ENCODE results near the gene UBA6. TPM values are rescaled to one million over a fixed set of nuclear protein-coding genes. Genes with fewer than 3 reads are reported as not detected.

UBA6 gene
- total and polyA plus RNA-seq, 2 experiments from 2014 or later: 19.8 to 75.2 TPM

GRCh38 chr4:67580577-67580976, 120.4 kb downstream of the UBA6 start:
- no peaks in the 10 kb centered on the region for H3K4me1 ChIP-seq (ENCODE audit: low read depth)
- H3K27ac ChIP-seq: no peak overlapping the region
- no peaks in the 10 kb centered on the region for H3K36me3 ChIP-seq
- TF ChIP-seq CTCF (IDR thresholded peaks at IDR 0.05; ENCODE audit: low read depth, low read length): no peak
- H3K27me3 ChIP-seq: no peaks in the 10 kb centered on the region
- H3K4me3 ChIP-seq: no peak overlapping the region
- no peak for DNase-seq (ENCODE audit: low read depth in 1 of 2, low spot score in 1 of 2)
- H3K9me3 ChIP-seq (ENCODE audit: low read depth): no peaks in the 10 kb centered on the region

GRCh38 chr4:67576538-67576937, 124.4 kb downstream of the UBA6 start:
- H3K27me3 ChIP-seq: no peaks in the 10 kb centered on the region
- no peak for TF ChIP-seq CTCF (IDR thresholded peaks at IDR 0.05; ENCODE audit: low read depth, low read length)
- no peaks in the 10 kb centered on the region for H3K36me3 ChIP-seq
- no peak for DNase-seq (ENCODE audit: low read depth in 1 of 2, low spot score in 1 of 2)
- H3K9me3 ChIP-seq (ENCODE audit: low read depth): no peaks in the 10 kb centered on the region
- no peak overlapping the region for H3K4me3 ChIP-seq
- no peaks in the 10 kb centered on the region for H3K4me1 ChIP-seq (ENCODE audit: low read depth)
- no peak overlapping the region for H3K27ac ChIP-seq

GRCh38 chr4:67576059-67576466, 124.9 kb downstream of the UBA6 start:
- no peaks in the 10 kb centered on the region for H3K27me3 ChIP-seq
- no peaks in the 10 kb centered on the region for H3K4me1 ChIP-seq (ENCODE audit: low read depth)
- DNase-seq (ENCODE audit: low read depth in 1 of 2, low spot score in 1 of 2): no peak
- H3K9me3 ChIP-seq (ENCODE audit: low read depth): no peaks in the 10 kb centered on the region
- no peak for TF ChIP-seq CTCF (IDR thresholded peaks at IDR 0.05; ENCODE audit: low read depth, low read length)
- no peaks in the 10 kb centered on the region for H3K36me3 ChIP-seq
- H3K4me3 ChIP-seq: no peak overlapping the region
- H3K27ac ChIP-seq: no peak overlapping the region

GRCh38 chr4:67575232-67576058, 125.5 kb downstream of the UBA6 start:
- no peaks in the 10 kb centered on the region for H3K4me1 ChIP-seq (ENCODE audit: low read depth)
- H3K27me3 ChIP-seq: no peaks in the 10 kb centered on the region
- no peak overlapping the region for H3K27ac ChIP-seq
- H3K9me3 ChIP-seq (ENCODE audit: low read depth): no peaks in the 10 kb centered on the region
- DNase-seq (ENCODE audit: low read depth in 1 of 2, low spot score in 1 of 2): no peak
- H3K4me3 ChIP-seq: no peak overlapping the region
- H3K36me3 ChIP-seq: no peaks in the 10 kb centered on the region
- TF ChIP-seq CTCF (IDR thresholded peaks at IDR 0.05; ENCODE audit: low read depth, low read length): no peak

- no peak overlapping the region for H3K4me3 ChIP-seq
- no peaks in the 10 kb centered on the region for H3K36me3 ChIP-seq
- H3K4me1 ChIP-seq (ENCODE audit: low read depth): no peaks in the 10 kb centered on the region
- no peak overlapping the region for H3K27ac ChIP-seq
- no peak for TF ChIP-seq CTCF (IDR thresholded peaks at IDR 0.05; ENCODE audit: low read depth, low read length)
- no peaks in the 10 kb centered on the region for H3K27me3 ChIP-seq
- H3K9me3 ChIP-seq (ENCODE audit: low read depth): no peaks in the 10 kb centered on the region
- no peak for DNase-seq (ENCODE audit: low read depth in 1 of 2, low spot score in 1 of 2)
These were observed 127.8 kb downstream of the UBA6 start for GRCh38 chr4:67573193-67573592.

All from cardiac muscle cell (in vitro differentiated cells and primary cell).